Astrocyte (in vitro differentiated cells and primary cell): ENCODE measurements around the gene RPL21. TPM values are rescaled to one million over a fixed set of nuclear protein-coding genes. Genes with fewer than 3 reads are reported as not detected.
"Not testable (repeated sequence)": the region's sequence is repeated elsewhere in the genome, so short reads cannot be mapped to it uniquely, and the experiment has no call there.

Experiments used
- DNase-seq: peaks from one replicate; pipeline ENCODE4 v3.0.0-alpha.2; 2010; ENCODE audit warnings: low read depth
- FAIRE-seq: peaks from 2 replicates; lab custom pipeline; 2011; peaks lifted over from hg19 to GRCh38; lab: Jason Lieb, UNC
- H2AFZ ChIP-seq: 2 replicates; pipeline ENCODE4 v1.6.0; 2012; ENCODE audit warnings: low read depth, low read length, inconsistent platforms
- H3K27ac ChIP-seq: 2 replicates; pipeline ENCODE4 v1.5.1; 2011; ENCODE audit warnings: low read depth, low read length, inconsistent platforms
- H3K27me3 ChIP-seq: 2 replicates; pipeline ENCODE4 v1.6.0; 2011; ENCODE audit warnings: low read length, inconsistent platforms; ENCODE audit not compliant: insufficient read depth
- H3K36me3 ChIP-seq: 2 replicates; pipeline ENCODE4 v1.5.1; 2011; ENCODE audit warnings: low read length, inconsistent platforms; ENCODE audit not compliant: insufficient read depth
- H3K4me1 ChIP-seq: 2 replicates; pipeline ENCODE4 v1.5.1; 2011; ENCODE audit warnings: low read length, inconsistent platforms; ENCODE audit not compliant: insufficient read depth
- H3K4me2 ChIP-seq: 2 replicates; pipeline ENCODE4 v1.6.0; 2012; ENCODE audit warnings: low read length, inconsistent platforms
- H3K4me3 ChIP-seq: 2 replicates; pipeline ENCODE4 v1.5.1; 2011; ENCODE audit warnings: low read depth, mild to moderate bottlenecking, low read length, inconsistent platforms; ENCODE audit not compliant: insufficient read depth
- H3K79me2 ChIP-seq: 2 replicates; pipeline ENCODE4 v1.6.0; 2012; ENCODE audit warnings: mild to moderate bottlenecking, low read length, inconsistent platforms; ENCODE audit not compliant: insufficient read depth
- H3K9ac ChIP-seq: 2 replicates; pipeline ENCODE4 v1.6.0; 2012; ENCODE audit warnings: mild to moderate bottlenecking, low read length, inconsistent platforms
- H3K9me3 ChIP-seq: 2 replicates; pipeline ENCODE4 v1.5.1; 2012; ENCODE audit warnings: low read depth, mild to moderate bottlenecking, low read length, inconsistent platforms; ENCODE audit not compliant: insufficient read depth
- H4K20me1 ChIP-seq: 2 replicates; pipeline ENCODE4 v1.6.0; 2012; ENCODE audit warnings: low read length, inconsistent platforms; ENCODE audit not compliant: insufficient read depth
- H3K27ac Mint-ChIP-seq: one replicate; pipeline ENCODE4 v1.8.0; 2021; ENCODE audit warnings: mild to moderate bottlenecking, mixed read lengths; ENCODE audit not compliant: unreplicated experiment
- H3K27me3 Mint-ChIP-seq: one replicate; pipeline ENCODE4 v1.8.0; 2021; ENCODE audit warnings: low read depth, mixed read lengths; ENCODE audit not compliant: unreplicated experiment
- H3K36me3 Mint-ChIP-seq: one replicate; pipeline ENCODE4 v1.8.0; 2021; ENCODE audit warnings: low read depth, mixed read lengths; ENCODE audit not compliant: unreplicated experiment
- H3K4me1 Mint-ChIP-seq: one replicate; pipeline ENCODE4 v1.8.0; 2021; ENCODE audit warnings: low read depth, mixed read lengths; ENCODE audit not compliant: unreplicated experiment
- H3K4me3 Mint-ChIP-seq: one replicate; pipeline ENCODE4 v1.8.0; 2021; ENCODE audit warnings: mild to moderate bottlenecking, moderate library complexity, mixed read lengths; ENCODE audit not compliant: unreplicated experiment
- H3K9me3 Mint-ChIP-seq: one replicate; pipeline ENCODE4 v1.8.0; 2021; ENCODE audit warnings: mild to moderate bottlenecking, mixed read lengths; ENCODE audit not compliant: unreplicated experiment
- EZH2 ChIP-seq: IDR thresholded peaks from 2 replicates; pipeline ENCODE4 v1.6.1; 2012; ENCODE audit warnings: mild to moderate bottlenecking, low read length, inconsistent platforms; ENCODE audit not compliant: insufficient read depth
- total RNA-seq: library from RNA; stranded (reverse); gene quantifications from 2 replicates; pipeline ENCODE4 v1.2.1, GENCODE V29; 2021
- TF ChIP-seq, protein P1 (sequence below): IDR thresholded peaks from 2 replicates; pipeline ENCODE4 v1.5.1; 2011; ENCODE audit warnings: low read depth, mild to moderate bottlenecking, inconsistent platforms, low read length, moderate library complexity; ENCODE audit not compliant: insufficient read depth

Gene RPL21
- total RNA-seq, 1 donor from 2014 or later = 728 TPM

DNA sequence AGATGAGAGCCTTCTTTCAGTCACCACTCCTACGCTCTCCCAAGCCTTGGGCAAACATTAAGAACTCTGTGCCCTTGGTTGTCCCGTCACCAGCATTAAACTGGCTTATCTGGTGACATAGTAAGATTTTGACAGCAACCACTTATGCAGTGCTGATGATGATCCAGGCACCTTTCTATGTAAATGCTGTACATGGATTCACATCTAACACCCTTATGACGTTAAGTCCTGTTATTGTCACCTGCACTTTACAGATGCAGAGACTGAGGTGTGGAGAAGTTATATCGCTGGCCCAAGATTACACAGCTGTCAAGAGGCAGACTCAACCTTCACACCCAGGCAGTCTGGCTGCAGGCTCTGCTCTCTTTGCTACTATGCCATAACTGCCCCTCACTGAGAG lies 44.3 kb downstream of the RPL21 start:
- Histone ChIP-seq H3K27ac (no peak overlapping the region), H3K9me3 (no peaks in the 10 kb centered on the region), H3K4me1 (no peaks in the 10 kb centered on the region), H2AFZ (no peak overlapping the region), H3K27me3 (peaks cover 20% of the 10 kb centered on the region), H3K36me3 (no peaks in the 10 kb centered on the region), H3K9ac (no peak overlapping the region), H3K4me2 (no peak overlapping the region), H3K79me2 (no peaks in the 10 kb centered on the region), H4K20me1 (no peaks in the 10 kb centered on the region), H3K4me3 (no peak overlapping the region)
- FAIRE-seq (no peak), DNase-seq (no peak)
- H3K27ac Mint-ChIP-seq = no peak overlapping the region
- no peak for TF ChIP-seq EZH2
- TF ChIP-seq, protein P1, sequence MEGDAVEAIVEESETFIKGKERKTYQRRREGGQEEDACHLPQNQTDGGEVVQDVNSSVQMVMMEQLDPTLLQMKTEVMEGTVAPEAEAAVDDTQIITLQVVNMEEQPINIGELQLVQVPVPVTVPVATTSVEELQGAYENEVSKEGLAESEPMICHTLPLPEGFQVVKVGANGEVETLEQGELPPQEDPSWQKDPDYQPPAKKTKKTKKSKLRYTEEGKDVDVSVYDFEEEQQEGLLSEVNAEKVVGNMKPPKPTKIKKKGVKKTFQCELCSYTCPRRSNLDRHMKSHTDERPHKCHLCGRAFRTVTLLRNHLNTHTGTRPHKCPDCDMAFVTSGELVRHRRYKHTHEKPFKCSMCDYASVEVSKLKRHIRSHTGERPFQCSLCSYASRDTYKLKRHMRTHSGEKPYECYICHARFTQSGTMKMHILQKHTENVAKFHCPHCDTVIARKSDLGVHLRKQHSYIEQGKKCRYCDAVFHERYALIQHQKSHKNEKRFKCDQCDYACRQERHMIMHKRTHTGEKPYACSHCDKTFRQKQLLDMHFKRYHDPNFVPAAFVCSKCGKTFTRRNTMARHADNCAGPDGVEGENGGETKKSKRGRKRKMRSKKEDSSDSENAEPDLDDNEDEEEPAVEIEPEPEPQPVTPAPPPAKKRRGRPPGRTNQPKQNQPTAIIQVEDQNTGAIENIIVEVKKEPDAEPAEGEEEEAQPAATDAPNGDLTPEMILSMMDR = no peak
- no peak overlapping the region for H3K4me3 Mint-ChIP-seq
- peaks cover 3% of the 10 kb centered on the region for H3K36me3 Mint-ChIP-seq
- no peaks in the 10 kb centered on the region for H3K4me1 Mint-ChIP-seq
- peaks cover 10% of the 10 kb centered on the region for H3K9me3 Mint-ChIP-seq
- H3K27me3 Mint-ChIP-seq = peaks cover 26% of the 10 kb centered on the region

DNA sequence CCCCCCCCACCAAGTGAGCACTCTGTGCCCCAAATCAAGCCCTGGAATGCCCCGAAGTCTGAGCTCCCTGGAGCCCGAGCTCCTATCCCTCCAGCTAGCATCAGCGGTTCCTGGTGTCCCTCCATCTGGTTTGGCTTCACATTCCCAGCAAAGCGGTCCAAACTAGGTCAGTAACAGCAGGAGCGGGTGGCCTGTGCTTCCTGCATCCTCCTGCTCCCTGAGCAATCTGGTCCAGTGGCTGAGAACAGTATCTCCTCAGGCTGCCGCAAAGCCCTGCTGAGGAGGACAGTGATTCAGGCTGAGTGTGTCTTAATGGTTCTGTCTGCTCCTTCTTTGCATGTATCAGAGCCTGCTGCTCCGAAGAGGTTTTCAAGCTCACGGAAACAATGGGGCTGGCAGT lies 45.1 kb downstream of the RPL21 start:
- Histone ChIP-seq H2AFZ (no peak overlapping the region), H3K27me3 (peaks cover 20% of the 10 kb centered on the region), H3K9ac (no peak overlapping the region), H3K4me3 (no peak overlapping the region), H3K27ac (no peak overlapping the region), H3K79me2 (no peaks in the 10 kb centered on the region), H3K4me1 (no peaks in the 10 kb centered on the region), H3K36me3 (no peaks in the 10 kb centered on the region), H4K20me1 (no peaks in the 10 kb centered on the region), H3K9me3 (no peaks in the 10 kb centered on the region), H3K4me2 (no peak overlapping the region)
- FAIRE-seq (no peak), DNase-seq (no peak)
- Mint-ChIP-seq H3K4me3 (no peak overlapping the region), H3K36me3 (peaks cover 3% of the 10 kb centered on the region), H3K27ac (no peak overlapping the region), H3K9me3 (peaks cover 10% of the 10 kb centered on the region), H3K27me3 (peaks cover 26% of the 10 kb centered on the region), H3K4me1 (no peaks in the 10 kb centered on the region)
- no peak for TF ChIP-seq EZH2
- TF ChIP-seq, protein P1 = no peak

DNA sequence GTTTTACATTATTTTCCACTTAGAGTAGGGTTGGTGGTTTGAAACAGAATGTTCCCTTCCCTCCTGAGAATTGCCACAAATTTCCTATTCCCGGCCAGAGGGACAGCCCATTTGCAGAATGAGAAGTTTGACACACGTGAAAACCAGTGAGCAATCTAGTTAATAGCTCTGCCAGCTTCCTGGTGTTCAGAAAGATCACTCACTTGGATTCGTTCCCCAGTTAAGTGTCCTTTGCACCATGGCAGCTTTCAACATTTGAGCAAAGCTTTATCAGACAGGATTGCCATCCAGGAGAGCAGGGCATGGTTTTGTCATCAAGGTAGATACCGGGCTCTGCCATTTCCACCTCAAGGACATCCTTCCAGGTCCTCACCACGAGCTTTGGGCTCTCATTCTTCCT lies 47.5 kb downstream of the RPL21 start:
- H3K27ac ChIP-seq = no peak overlapping the region
- DNase-seq (no peak), FAIRE-seq (no peak)
- H3K4me3 Mint-ChIP-seq = no peak overlapping the region
- H3K27ac Mint-ChIP-seq = no peak overlapping the region
- peaks cover 6% of the 10 kb centered on the region for H3K9me3 Mint-ChIP-seq
- no peak overlapping the region for H3K4me2 ChIP-seq
- TF ChIP-seq EZH2 = no peak
- no peak overlapping the region for H3K4me3 ChIP-seq
- H3K4me1 Mint-ChIP-seq = no peaks in the 10 kb centered on the region
- H3K9ac ChIP-seq = no peak overlapping the region
- H3K4me1 ChIP-seq = no peaks in the 10 kb centered on the region
- H3K36me3 Mint-ChIP-seq = peaks cover 2% of the 10 kb centered on the region
- H3K36me3 ChIP-seq = no peaks in the 10 kb centered on the region
- H3K9me3 ChIP-seq = no peaks in the 10 kb centered on the region
- H4K20me1 ChIP-seq = no peaks in the 10 kb centered on the region
- peaks cover 25% of the 10 kb centered on the region for H3K27me3 ChIP-seq
- H3K27me3 Mint-ChIP-seq = peaks cover 21% of the 10 kb centered on the region
- no peak overlapping the region for H2AFZ ChIP-seq
- H3K79me2 ChIP-seq = no peaks in the 10 kb centered on the region

DNA sequence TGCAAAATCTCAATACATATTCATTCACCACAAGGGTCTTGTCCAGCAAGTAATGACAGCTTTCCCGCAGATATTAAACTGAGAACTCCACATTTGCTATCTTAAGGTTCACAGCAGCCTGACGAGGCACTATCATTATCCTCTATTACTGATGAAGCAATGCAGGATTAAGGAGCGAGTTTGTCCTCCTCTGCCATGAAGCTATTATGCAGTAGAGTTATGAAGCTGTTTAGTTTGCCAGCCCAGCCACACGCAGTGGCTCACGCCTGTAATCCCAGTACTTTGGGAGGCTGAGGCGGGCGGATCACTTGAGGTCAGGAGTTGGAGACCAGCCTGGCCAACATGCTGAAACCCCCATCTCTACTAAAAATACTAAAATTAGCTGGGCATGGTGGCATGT lies 49.0 kb downstream of the RPL21 start:
- FAIRE-seq, H2AFZ ChIP-seq, H3K9me3 Mint-ChIP-seq, H3K4me2 ChIP-seq, H3K4me3 Mint-ChIP-seq, H3K36me3 Mint-ChIP-seq, H3K27ac ChIP-seq, H3K27me3 Mint-ChIP-seq, H3K9me3 ChIP-seq, H3K9ac ChIP-seq, H3K4me3 ChIP-seq, H3K4me1 ChIP-seq, H3K27ac Mint-ChIP-seq, DNase-seq, H3K79me2 ChIP-seq, H4K20me1 ChIP-seq, H3K4me1 Mint-ChIP-seq, H3K36me3 ChIP-seq: not testable (repeated sequence)
- peaks cover 25% of the 10 kb centered on the region for H3K27me3 ChIP-seq
